Activated effector memory CD4-positive, alpha-beta T cell treated with anti-CD3 and anti-CD28 coated beads, Interleukin-2, amount 50 U/mL, for 16 hours (primary cell): ENCODE results near the gene INPP5B.
"Not testable (repeated sequence)": the region's sequence is repeated elsewhere in the genome, so short reads cannot be mapped to it uniquely, and the experiment has no call there.

Experiments
- DNase-seq: peaks from one replicate; pipeline ENCODE4 v3.0.0-alpha.2; 2020

Gene INPP5B

GRCh38 chr1:37946703-37947360 lies at the start of gene INPP5B:
INPP5B (minus strand) TSS chr1:37947053; CDS start chr1:37946308, 745 bp downstream.
- DNase-seq, result peak; percentile 84

- DNase-seq, result no peak
These were observed 49.0 kb upstream of the INPP5B start for GRCh38 chr1:37995751-37996345.

GRCh38 chr1:37994886-37995566 lies 48.2 kb upstream of the INPP5B start:
- no peak for DNase-seq

GRCh38 chr1:37989361-37989930 lies 42.6 kb upstream of the INPP5B start:
- DNase-seq, result peak; percentile 82

- no peak for DNase-seq
These were observed 40.8 kb upstream of the INPP5B start for GRCh38 chr1:37987679-37988078.

- no peak for DNase-seq
These were observed 36.7 kb upstream of the INPP5B start for GRCh38 chr1:37983546-37983945.

GRCh38 chr1:37978541-37978940 lies 31.7 kb upstream of the INPP5B start:
- DNase-seq, result no peak

GRCh38 chr1:37975083-37975482 lies 28.2 kb upstream of the INPP5B start:
- not testable (repeated sequence) for DNase-seq

GRCh38 chr1:37974567-37974966 lies 27.7 kb upstream of the INPP5B start:
- no peak for DNase-seq

- not testable (repeated sequence) for DNase-seq
These were observed 26.8 kb upstream of the INPP5B start for GRCh38 chr1:37973684-37974083.

- no peak for DNase-seq
These were observed 18.4 kb upstream of the INPP5B start for GRCh38 chr1:37965301-37965700.

GRCh38 chr1:37964106-37964505 lies 17.3 kb upstream of the INPP5B start:
- DNase-seq, result not testable (repeated sequence)

GRCh38 chr1:37958690-37959089 lies 11.8 kb upstream of the INPP5B start:
- no peak for DNase-seq

GRCh38 chr1:37955685-37956084 lies 8.8 kb upstream of the INPP5B start:
- DNase-seq, result no peak

- DNase-seq, result no peak
These were observed 7.6 kb upstream of the INPP5B start for GRCh38 chr1:37954316-37954971.

- DNase-seq, result no peak
These were observed 5.9 kb upstream of the INPP5B start for GRCh38 chr1:37952738-37953137.

GRCh38 chr1:37951783-37952624 lies 5.2 kb upstream of the INPP5B start:
- DNase-seq, result no peak

GRCh38 chr1:37951041-37951782 lies 4.4 kb upstream of the INPP5B start:
- peak; percentile 22 for DNase-seq

GRCh38 chr1:37949524-37950152 lies 2.8 kb upstream of the INPP5B start:
- no peak for DNase-seq

- peak; percentile 25 for DNase-seq
These were observed 2.0 kb upstream of the INPP5B start for GRCh38 chr1:37948841-37949240.

GRCh38 chr1:37948166-37948565 lies 1.3 kb upstream of the INPP5B start:
- no peak for DNase-seq
